HUES6 (cell line): Measurements from ENCODE around the gene WNT10A.
A peak's percentile ranks its signal among the peaks of the same experiment; 100 is the strongest.

Experiments used
- H3K27ac ChIP-seq: 2 replicates; pipeline ENCODE4 v1.7.0; 2013; ENCODE audit warnings: low read depth, mild to moderate bottlenecking, low read length, inconsistent platforms
- H3K27me3 ChIP-seq: 2 replicates; pipeline ENCODE4 v1.6.1; 2013; ENCODE audit warnings: low read length; ENCODE audit not compliant: control insufficient read depth, insufficient read depth
- H3K36me3 ChIP-seq: 2 replicates; pipeline ENCODE4 v1.6.1; 2013; ENCODE audit warnings: low read length; ENCODE audit not compliant: control insufficient read depth, insufficient read depth
- H3K4me1 ChIP-seq: 2 replicates; pipeline ENCODE4 v1.6.1; 2013; ENCODE audit warnings: low read length; ENCODE audit not compliant: control insufficient read depth, insufficient read depth
- H3K4me3 ChIP-seq: 2 replicates; pipeline ENCODE4 v1.5.1; 2013; ENCODE audit warnings: low read depth, low read length
- H3K9ac ChIP-seq: one replicate; pipeline ENCODE4 v1.6.1; 2013; ENCODE audit warnings: mild to moderate bottlenecking, low read length
- H3K9me3 ChIP-seq: 2 replicates; pipeline ENCODE4 v1.6.1; 2013; ENCODE audit warnings: low read depth, low read length; ENCODE audit not compliant: control insufficient read depth, insufficient read depth

The WNT10A gene

DNA sequence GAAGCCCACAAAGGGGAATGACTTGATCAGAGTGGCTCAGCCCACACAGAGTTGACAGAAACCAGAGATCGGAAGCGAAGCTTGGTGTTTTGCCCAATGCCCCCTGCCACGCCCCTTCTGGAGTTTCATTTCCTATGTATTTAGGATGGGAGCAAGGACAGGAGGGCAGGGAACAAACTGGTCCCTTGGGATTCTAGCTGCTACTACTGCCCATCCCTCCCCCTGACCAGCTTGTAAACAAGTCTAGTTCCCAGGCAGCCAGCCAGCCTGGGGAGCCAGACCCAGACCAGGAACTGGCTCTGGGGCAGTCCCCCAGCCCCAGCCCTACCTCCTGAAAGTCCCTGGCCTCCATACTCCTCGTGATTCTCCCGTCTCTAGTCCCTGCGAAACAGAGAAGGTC is 12.8 kb upstream of the WNT10A start:
- Histone ChIP-seq H3K9me3 (no peaks in the 10 kb centered on the region), H3K4me1 (peaks cover 13% of the 10 kb centered on the region), H3K4me3 (no peak overlapping the region), H3K27me3 (peaks cover 96% of the 10 kb centered on the region), H3K9ac (no peak overlapping the region), H3K27ac (no peak overlapping the region), H3K36me3 (no peaks in the 10 kb centered on the region)

DNA sequence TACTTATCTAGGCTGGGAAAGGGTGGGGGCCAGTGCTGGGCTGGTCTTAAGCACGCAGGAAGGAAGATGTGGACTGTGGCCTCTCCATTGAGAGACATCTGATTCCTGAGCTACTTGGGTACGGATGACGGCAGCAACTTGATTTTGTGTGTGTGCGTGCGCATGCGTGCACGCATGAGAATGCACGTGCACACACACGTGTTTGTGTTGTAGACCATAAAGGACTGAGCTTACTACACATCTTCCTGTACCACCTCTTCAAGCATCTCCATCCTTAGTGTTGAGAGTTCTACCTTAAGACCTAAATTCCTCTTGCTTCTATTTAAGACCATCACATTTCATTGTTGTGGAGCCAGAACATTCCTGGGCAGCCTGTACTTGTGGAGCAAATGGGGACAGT is 11.6 kb upstream of the WNT10A start:
- Histone ChIP-seq H3K4me1 (peaks cover 22% of the 10 kb centered on the region), H3K9me3 (no peaks in the 10 kb centered on the region), H3K27ac (no peak overlapping the region), H3K27me3 (peaks cover 96% of the 10 kb centered on the region), H3K9ac (no peak overlapping the region), H3K4me3 (no peak overlapping the region), H3K36me3 (no peaks in the 10 kb centered on the region)

DNA sequence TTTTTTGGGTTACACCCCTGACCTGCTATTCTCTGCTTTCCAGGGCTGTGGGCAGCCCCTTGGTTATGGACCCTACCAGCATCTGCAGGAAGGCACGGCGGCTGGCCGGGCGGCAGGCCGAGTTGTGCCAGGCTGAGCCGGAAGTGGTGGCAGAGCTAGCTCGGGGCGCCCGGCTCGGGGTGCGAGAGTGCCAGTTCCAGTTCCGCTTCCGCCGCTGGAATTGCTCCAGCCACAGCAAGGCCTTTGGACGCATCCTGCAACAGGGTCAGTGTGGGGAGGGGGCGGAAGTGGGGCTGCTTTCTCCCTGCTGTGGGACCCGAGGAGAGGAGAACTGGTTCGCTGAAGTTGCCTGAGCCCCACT is 9.7 kb upstream of the WNT10A start:
- Histone ChIP-seq H3K9ac (no peak overlapping the region), H3K27ac (no peak overlapping the region), H3K4me1 (peaks cover 22% of the 10 kb centered on the region), H3K27me3 (peaks cover 99% of the 10 kb centered on the region), H3K36me3 (no peaks in the 10 kb centered on the region), H3K4me3 (no peak overlapping the region), H3K9me3 (no peaks in the 10 kb centered on the region)

DNA sequence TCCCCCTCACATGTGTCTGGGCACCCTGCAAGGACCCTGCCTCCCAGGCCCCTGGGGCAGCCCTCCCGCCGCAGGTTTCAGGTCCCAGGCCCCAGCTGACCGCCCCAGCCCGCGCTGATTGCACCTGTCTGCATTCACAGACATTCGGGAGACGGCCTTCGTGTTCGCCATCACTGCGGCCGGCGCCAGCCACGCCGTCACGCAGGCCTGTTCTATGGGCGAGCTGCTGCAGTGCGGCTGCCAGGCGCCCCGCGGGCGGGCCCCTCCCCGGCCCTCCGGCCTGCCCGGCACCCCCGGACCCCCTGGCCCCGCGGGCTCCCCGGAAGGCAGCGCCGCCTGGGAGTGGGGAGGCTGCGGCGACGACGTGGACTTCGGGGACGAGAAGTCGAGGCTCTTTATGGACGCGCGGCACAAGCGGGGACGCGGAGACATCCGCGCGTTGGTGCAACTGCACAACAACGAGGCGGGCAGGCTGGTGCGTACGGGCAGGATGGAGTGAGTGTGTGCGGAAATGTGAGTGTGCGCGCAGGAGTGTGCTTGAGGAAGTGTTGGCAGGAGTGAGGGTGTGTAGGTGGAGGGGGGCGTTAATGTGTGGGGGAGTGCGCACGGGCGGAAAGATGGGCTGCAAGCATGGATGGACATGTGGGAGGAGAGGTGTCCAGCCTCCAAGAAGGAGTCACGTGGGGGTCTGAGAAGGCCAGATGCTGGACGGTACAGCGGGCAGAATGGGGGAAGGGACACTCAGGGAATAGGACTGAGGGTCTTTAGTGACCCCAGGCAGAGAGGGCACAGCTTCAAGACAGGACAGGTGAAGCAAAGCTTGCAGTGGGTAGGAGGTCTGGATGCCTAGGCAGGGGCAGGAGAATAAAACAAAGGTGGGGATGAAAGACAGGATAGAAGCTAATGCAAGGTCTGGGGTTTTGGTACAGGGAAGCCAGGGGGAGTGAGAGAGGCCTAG is 9.0 kb upstream of the WNT10A start:
- Histone ChIP-seq H3K36me3 (no peaks in the 10 kb centered on the region), H3K9me3 (no peaks in the 10 kb centered on the region), H3K9ac (no peak overlapping the region), H3K4me3 (peak overlapping the region; percentile 5; the same call in 1 of the 2 replicates), H3K27ac (no peak overlapping the region), H3K4me1 (peaks cover 22% of the 10 kb centered on the region), H3K27me3 (peaks cover 100% of the 10 kb centered on the region)

DNA sequence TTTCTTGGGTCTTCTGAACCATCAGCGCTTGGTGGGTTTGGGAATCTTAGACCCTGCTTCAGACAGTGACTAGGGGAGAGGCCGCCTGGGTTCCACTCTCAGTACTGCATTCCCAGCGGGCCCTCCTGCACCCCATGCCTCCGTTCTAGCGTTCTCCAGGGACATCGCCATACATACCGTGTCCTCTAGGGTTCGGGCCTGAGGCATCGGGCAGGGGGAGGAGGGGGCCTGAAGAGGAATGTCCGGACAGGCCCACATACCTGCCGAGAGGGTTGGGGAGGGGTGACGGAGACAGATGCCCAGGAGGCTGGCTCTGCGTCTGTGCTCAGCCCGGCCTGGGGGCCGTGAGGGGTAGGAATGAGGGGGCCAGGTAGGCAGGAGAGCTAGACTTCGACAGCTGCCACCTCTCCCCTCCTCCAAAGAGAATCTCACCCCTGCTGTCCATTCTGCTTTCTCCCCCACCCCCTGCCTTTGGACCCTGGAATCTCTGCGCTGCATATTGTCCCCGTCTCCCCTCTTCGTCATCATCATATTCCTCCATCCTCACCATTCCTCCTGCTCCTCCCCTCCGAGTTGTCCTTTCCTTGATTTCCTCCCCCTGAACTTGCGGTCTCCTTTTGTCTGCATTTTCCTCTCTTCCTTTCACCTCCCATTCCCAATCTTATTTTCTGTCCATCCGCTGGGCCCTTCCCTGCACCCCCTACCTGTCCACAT is 7.8 kb upstream of the WNT10A start:
- Histone ChIP-seq H3K27me3 (peaks cover 100% of the 10 kb centered on the region), H3K9ac (no peak overlapping the region), H3K9me3 (no peaks in the 10 kb centered on the region), H3K36me3 (no peaks in the 10 kb centered on the region), H3K27ac (no peak overlapping the region), H3K4me3 (peak overlapping the region; percentile 35), H3K4me1 (peaks cover 22% of the 10 kb centered on the region)

DNA sequence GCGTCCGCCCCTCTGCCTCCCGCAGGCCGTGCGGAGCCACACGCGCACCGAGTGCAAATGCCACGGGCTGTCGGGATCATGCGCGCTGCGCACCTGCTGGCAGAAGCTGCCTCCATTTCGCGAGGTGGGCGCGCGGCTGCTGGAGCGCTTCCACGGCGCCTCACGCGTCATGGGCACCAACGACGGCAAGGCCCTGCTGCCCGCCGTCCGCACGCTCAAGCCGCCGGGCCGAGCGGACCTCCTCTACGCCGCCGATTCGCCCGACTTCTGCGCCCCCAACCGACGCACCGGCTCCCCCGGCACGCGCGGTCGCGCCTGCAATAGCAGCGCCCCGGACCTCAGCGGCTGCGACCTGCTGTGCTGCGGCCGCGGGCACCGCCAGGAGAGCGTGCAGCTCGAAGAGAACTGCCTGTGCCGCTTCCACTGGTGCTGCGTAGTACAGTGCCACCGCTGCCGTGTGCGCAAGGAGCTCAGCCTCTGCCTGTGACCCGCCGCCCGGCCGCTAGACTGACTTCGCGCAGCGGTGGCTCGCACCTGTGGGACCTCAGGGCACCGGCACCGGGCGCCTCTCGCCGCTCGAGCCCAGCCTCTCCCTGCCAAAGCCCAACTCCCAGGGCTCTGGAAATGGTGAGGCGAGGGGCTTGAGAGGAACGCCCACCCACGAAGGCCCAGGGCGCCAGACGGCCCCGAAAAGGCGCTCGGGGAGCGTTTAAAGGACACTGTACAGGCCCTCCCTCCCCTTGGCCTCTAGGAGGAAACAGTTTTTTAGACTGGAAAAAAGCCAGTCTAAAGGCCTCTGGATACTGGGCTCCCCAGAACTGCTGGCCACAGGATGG is 7.1 kb upstream of the WNT10A start:
- Histone ChIP-seq H3K27me3 (peaks cover 100% of the 10 kb centered on the region), H3K4me1 (peaks cover 23% of the 10 kb centered on the region), H3K4me3 (peak overlapping the region; percentile 35), H3K9me3 (no peaks in the 10 kb centered on the region), H3K9ac (no peak overlapping the region), H3K27ac (no peak overlapping the region), H3K36me3 (no peaks in the 10 kb centered on the region)

DNA sequence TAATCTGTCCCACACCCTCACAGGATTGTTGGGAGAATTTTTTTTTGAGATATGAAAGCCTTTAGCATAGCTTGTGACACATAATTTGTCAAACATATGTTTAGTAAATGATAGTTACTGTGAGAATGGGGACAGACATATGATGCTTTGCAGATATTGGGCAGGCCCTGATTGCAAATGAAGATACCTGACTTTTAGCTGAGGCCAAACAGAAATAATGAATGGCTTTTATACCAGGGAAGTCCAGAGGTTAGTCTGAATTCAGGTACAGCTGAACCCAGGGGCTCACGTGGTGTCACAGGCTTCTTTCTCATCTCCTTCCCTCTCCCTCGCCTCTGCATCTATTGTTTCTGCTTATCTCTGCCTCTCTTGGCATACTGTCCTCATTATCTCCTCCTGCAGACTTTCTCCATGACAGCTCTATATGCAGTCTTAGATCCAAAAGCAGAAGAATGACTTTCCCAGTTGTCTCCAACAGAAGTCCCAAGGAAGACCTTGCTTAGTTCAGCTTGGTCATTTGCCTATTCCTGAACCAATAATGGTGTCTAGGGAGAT is 4.9 kb upstream of the WNT10A start:
- Histone ChIP-seq H3K4me3 (no peak overlapping the region), H3K27ac (no peak overlapping the region), H3K9me3 (no peaks in the 10 kb centered on the region), H3K9ac (no peak overlapping the region), H3K36me3 (no peaks in the 10 kb centered on the region), H3K27me3 (peaks cover 100% of the 10 kb centered on the region), H3K4me1 (peaks cover 37% of the 10 kb centered on the region)

DNA sequence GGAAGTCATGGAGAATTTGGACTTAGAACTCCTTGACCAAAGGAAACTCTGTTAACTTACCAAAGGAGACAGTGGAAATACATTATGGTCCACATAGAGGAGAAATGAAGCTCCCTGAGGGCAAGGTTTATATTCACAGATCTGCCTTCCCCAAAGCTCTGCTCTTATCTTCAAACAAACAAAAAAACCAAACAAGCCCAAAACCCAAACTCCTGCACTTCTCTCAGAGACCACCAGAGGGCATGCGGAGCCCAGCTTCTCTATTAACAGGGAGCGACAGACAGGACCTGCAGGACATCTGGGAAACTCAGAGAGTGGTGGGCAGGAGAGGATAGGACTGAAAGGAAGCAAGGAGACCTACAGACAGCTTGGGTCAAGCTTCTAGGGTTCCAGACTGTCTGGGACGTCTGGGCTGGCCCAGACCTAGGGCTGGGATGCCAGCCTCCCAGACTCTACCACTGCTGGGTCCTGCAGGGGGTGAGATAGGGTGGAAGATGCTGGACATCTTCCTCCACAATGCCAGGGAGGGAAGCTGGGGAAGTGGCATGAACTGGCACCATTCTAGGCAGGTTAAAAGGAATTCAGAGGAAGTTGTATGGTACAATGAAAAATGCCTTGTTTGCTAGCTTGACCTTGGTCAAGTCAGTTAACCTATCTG is 4.0 kb upstream of the WNT10A start:
- H3K27ac ChIP-seq, result no peak overlapping the region
- peaks cover 36% of the 10 kb centered on the region for H3K4me1 ChIP-seq
- no peak overlapping the region for H3K4me3 ChIP-seq
- H3K9me3 ChIP-seq, result no peaks in the 10 kb centered on the region
- no peak overlapping the region for H3K9ac ChIP-seq
- peaks cover 100% of the 10 kb centered on the region for H3K27me3 ChIP-seq
- H3K36me3 ChIP-seq, result no peaks in the 10 kb centered on the region

DNA sequence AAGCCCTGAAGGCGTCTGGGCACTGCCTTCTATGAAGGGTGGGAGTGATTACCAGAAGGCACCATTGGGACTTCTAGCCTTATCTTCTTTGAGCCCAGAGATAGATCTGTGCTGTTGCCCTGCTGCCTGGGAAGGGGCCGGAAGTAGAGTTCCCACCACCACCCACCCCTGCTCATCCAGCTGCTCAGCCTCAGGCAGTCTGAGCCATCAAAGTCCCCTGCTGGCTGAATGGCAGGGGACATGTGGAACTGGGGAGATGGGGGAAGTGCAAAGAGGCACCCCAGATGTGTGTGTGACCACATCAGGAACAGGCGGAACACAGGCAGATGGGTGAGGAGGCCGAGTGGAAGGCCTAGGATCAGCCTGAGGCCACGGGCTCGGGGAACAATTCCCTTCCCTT is 3.3 kb upstream of the WNT10A start:
- no peaks in the 10 kb centered on the region for H3K36me3 ChIP-seq
- peaks cover 31% of the 10 kb centered on the region for H3K4me1 ChIP-seq
- no peak overlapping the region for H3K9ac ChIP-seq
- peaks cover 100% of the 10 kb centered on the region for H3K27me3 ChIP-seq
- no peak overlapping the region for H3K27ac ChIP-seq
- H3K4me3 ChIP-seq, result no peak overlapping the region
- H3K9me3 ChIP-seq, result no peaks in the 10 kb centered on the region

DNA sequence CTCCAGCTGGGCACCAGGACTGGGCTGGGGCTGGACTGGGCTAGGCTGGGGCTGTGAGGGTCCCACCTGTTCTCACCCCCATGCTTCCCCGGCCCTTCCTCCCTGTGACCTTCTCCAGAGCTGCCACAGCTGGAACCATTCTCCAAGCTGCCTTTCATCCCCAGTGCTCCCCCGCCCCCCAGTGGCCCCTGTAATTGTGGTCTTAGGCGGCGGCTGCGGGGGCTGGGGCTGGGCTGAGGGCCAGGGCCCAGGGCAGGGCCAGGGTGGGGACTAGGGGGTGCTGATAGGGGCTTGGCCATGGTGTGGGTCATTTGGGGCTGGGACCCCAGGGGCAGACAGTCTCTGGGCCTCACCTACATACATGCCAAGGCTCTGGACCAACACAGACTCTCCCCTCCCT is 2.8 kb upstream of the WNT10A start:
- H3K4me1 ChIP-seq, result peaks cover 25% of the 10 kb centered on the region
- no peak overlapping the region for H3K27ac ChIP-seq
- no peak overlapping the region for H3K9ac ChIP-seq
- H3K27me3 ChIP-seq, result peaks cover 100% of the 10 kb centered on the region
- no peaks in the 10 kb centered on the region for H3K36me3 ChIP-seq
- H3K4me3 ChIP-seq, result no peak overlapping the region
- no peaks in the 10 kb centered on the region for H3K9me3 ChIP-seq
